Rectal smooth muscle tissue (tissue), 1 donor: ENCODE data around the gene NUDT1.

Experiments
- H3K27ac ChIP-seq: one replicate; pipeline ENCODE4 v1.7.0; 2013; ENCODE audit warnings: low read depth, low read length, inconsistent platforms
- H3K27me3 ChIP-seq: one replicate; pipeline ENCODE4 v1.7.0; 2013; ENCODE audit warnings: low read length; ENCODE audit not compliant: control insufficient read depth, insufficient read depth
- H3K36me3 ChIP-seq: one replicate; pipeline ENCODE4 v1.7.0; 2013; ENCODE audit warnings: low read length; ENCODE audit not compliant: control insufficient read depth, insufficient read depth
- H3K4me1 ChIP-seq: one replicate; pipeline ENCODE4 v1.7.0; 2013; ENCODE audit warnings: low read length; ENCODE audit not compliant: control insufficient read depth, insufficient read depth
- H3K4me3 ChIP-seq: one replicate; pipeline ENCODE4 v1.7.0; 2013; ENCODE audit warnings: low read length
- H3K9ac ChIP-seq: one replicate; pipeline ENCODE4 v1.7.0; 2013; ENCODE audit warnings: low read length

Gene NUDT1

GRCh38 chr7:2241580-2242540 lies at the start of gene NUDT1, which contains the start of gene MRM2:
Gene NUDT1, plus strand, starts transcription at chr7:2242226. Its CDS starts 2,349 bp downstream, at chr7:2244575.
Gene MRM2, minus strand, starts transcription at chr7:2242205. Its CDS starts 36 bp downstream, at chr7:2242169.
- H3K27ac ChIP-seq = peak within 1 kb of the TSS; percentile 26
- no peaks in the 10 kb centered on the region for H3K4me1 ChIP-seq

GRCh38 chr7:2192831-2193534 lies 49.0 kb upstream of the NUDT1 start:
- no peak overlapping the region for H3K4me3 ChIP-seq
- no peak overlapping the region for H3K27ac ChIP-seq
- H3K9ac ChIP-seq = no peak overlapping the region
- H3K36me3 ChIP-seq = peaks cover 10% of the 10 kb centered on the region
- H3K27me3 ChIP-seq = no peaks in the 10 kb centered on the region
- H3K4me1 ChIP-seq = no peaks in the 10 kb centered on the region

More at GRCh38 chr7:2241580-2242540, at the start of gene NUDT1, which contains the start of gene MRM2:
- Histone ChIP-seq H3K27me3 (no peaks in the 10 kb centered on the region), H3K9ac (peak within 1 kb of the TSS; percentile 63), H3K36me3 (peaks cover 5% of the 10 kb centered on the region), H3K4me3 (peak within 1 kb of the TSS; percentile 87)

GRCh38 chr7:2193575-2194305 lies 48.3 kb upstream of the NUDT1 start:
- H3K27me3 ChIP-seq = no peaks in the 10 kb centered on the region
- H3K9ac ChIP-seq = no peak overlapping the region
- H3K36me3 ChIP-seq = peaks cover 10% of the 10 kb centered on the region
- H3K4me3 ChIP-seq = no peak overlapping the region
- H3K4me1 ChIP-seq = no peaks in the 10 kb centered on the region
- H3K27ac ChIP-seq = no peak overlapping the region

- Histone ChIP-seq H3K27me3 (no peaks in the 10 kb centered on the region), H3K36me3 (peaks cover 10% of the 10 kb centered on the region), H3K4me1 (no peaks in the 10 kb centered on the region), H3K9ac (no peak overlapping the region), H3K4me3 (no peak overlapping the region), H3K27ac (no peak overlapping the region)
These were observed 46.4 kb upstream of the NUDT1 start for GRCh38 chr7:2195400-2196246.

- Histone ChIP-seq H3K4me1 (no peaks in the 10 kb centered on the region), H3K27me3 (no peaks in the 10 kb centered on the region), H3K9ac (no peak overlapping the region), H3K27ac (no peak overlapping the region), H3K4me3 (no peak overlapping the region), H3K36me3 (peaks cover 11% of the 10 kb centered on the region)
These were observed 45.3 kb upstream of the NUDT1 start for GRCh38 chr7:2196381-2197378.

GRCh38 chr7:2197436-2198155 lies 44.4 kb upstream of the NUDT1 start:
- peaks cover 11% of the 10 kb centered on the region for H3K36me3 ChIP-seq
- H3K4me3 ChIP-seq = no peak overlapping the region
- H3K27me3 ChIP-seq = no peaks in the 10 kb centered on the region
- H3K9ac ChIP-seq = no peak overlapping the region
- no peaks in the 10 kb centered on the region for H3K4me1 ChIP-seq
- no peak overlapping the region for H3K27ac ChIP-seq

GRCh38 chr7:2198206-2198605 lies 43.8 kb upstream of the NUDT1 start:
- Histone ChIP-seq H3K27me3 (no peaks in the 10 kb centered on the region), H3K9ac (no peak overlapping the region), H3K27ac (no peak overlapping the region), H3K36me3 (peaks cover 8% of the 10 kb centered on the region), H3K4me3 (no peak overlapping the region), H3K4me1 (peaks cover 3% of the 10 kb centered on the region)

GRCh38 chr7:2198760-2199159 lies 43.3 kb upstream of the NUDT1 start:
- Histone ChIP-seq H3K36me3 (peaks cover 5% of the 10 kb centered on the region), H3K4me3 (no peak overlapping the region), H3K27ac (no peak overlapping the region), H3K4me1 (peaks cover 7% of the 10 kb centered on the region), H3K27me3 (no peaks in the 10 kb centered on the region), H3K9ac (no peak overlapping the region)

GRCh38 chr7:2199528-2199927 lies 42.5 kb upstream of the NUDT1 start:
- Histone ChIP-seq H3K27ac (no peak overlapping the region), H3K27me3 (no peaks in the 10 kb centered on the region), H3K9ac (no peak overlapping the region), H3K36me3 (peaks cover 5% of the 10 kb centered on the region), H3K4me1 (peaks cover 15% of the 10 kb centered on the region), H3K4me3 (no peak overlapping the region)

- peaks cover 5% of the 10 kb centered on the region for H3K36me3 ChIP-seq
- no peak overlapping the region for H3K27ac ChIP-seq
- H3K4me3 ChIP-seq = no peak overlapping the region
- no peak overlapping the region for H3K9ac ChIP-seq
- no peaks in the 10 kb centered on the region for H3K27me3 ChIP-seq
- H3K4me1 ChIP-seq = peaks cover 18% of the 10 kb centered on the region
These were observed 42.0 kb upstream of the NUDT1 start for GRCh38 chr7:2199956-2200583.
